Endometrial microvascular endothelial cells (primary cell): ENCODE results near the gene RNF130. TPM values are rescaled to one million over a fixed set of nuclear protein-coding genes. Genes with fewer than 3 reads are reported as not detected.

Experiments
- in situ Hi-C: cut with HindIII; loops from 2 replicates; pipeline ENCODE4 v1.10.0; 2017; ENCODE audit warnings: low sequenced_read_pairs, low pct_unique_long_range_greater_than_20kb; ENCODE audit errors: inconsistent ontology term
- total RNA-seq: library from RNA; depleted of rRNA; stranded (reverse); fragments of >200 nt; gene quantifications from one replicate; pipeline ENCODE4 v1.2.3, GENCODE V29; 2015; ENCODE audit errors: inconsistent ontology term

The RNF130 gene
- total RNA-seq, result 66.7 TPM

- in situ Hi-C loops, result no loop called here
These were observed at the start of gene RNF130 for GRCh38 chr5:180071531-180072255. TSS of gene RNF130 (minus strand) at chr5:180071759. CDS start at chr5:180071702, 57 bp downstream.

- in situ Hi-C loops, result no loop called here
These were observed 48.9 kb upstream of the RNF130 start for GRCh38 chr5:180120237-180121101.

- in situ Hi-C loops, result no loop called here
These were observed 48.3 kb upstream of the RNF130 start for GRCh38 chr5:180119903-180120236.

- in situ Hi-C loops, result no loop called here
These were observed 47.7 kb upstream of the RNF130 start for GRCh38 chr5:180119031-180119902.

GRCh38 chr5:180118391-180118791 lies 46.8 kb upstream of the RNF130 start:
- in situ Hi-C loops, result no loop called here

GRCh38 chr5:180117000-180117725 lies 45.6 kb upstream of the RNF130 start:
- in situ Hi-C loops, result no loop called here

- in situ Hi-C loops, result no loop called here
These were observed 44.8 kb upstream of the RNF130 start for GRCh38 chr5:180116077-180116999.

GRCh38 chr5:180115326-180116076 lies 43.9 kb upstream of the RNF130 start:
- in situ Hi-C loops, result no loop called here

GRCh38 chr5:180114304-180115003 lies 42.9 kb upstream of the RNF130 start:
- in situ Hi-C loops, result no loop called here

- in situ Hi-C loops, result no loop called here
These were observed 42.2 kb upstream of the RNF130 start for GRCh38 chr5:180113660-180114303.

- in situ Hi-C loops, result no loop called here
These were observed 40.8 kb upstream of the RNF130 start for GRCh38 chr5:180112181-180112861.

GRCh38 chr5:180111273-180112002 lies 39.9 kb upstream of the RNF130 start:
- in situ Hi-C loops, result no loop called here

- in situ Hi-C loops, result no loop called here
These were observed 38.4 kb upstream of the RNF130 start for GRCh38 chr5:180109920-180110319.

- in situ Hi-C loops, result no loop called here
These were observed 35.4 kb upstream of the RNF130 start for GRCh38 chr5:180107005-180107404.

- in situ Hi-C loops, result no loop called here
These were observed 34.3 kb upstream of the RNF130 start for GRCh38 chr5:180105827-180106312.
